C1 segment of cervical spinal cord (tissue), 14 donors: ENCODE results near the gene CNTF.

Source experiments
- DNase-seq, 14 donors: peaks; one replicate each; lab custom pipeline; 2025; lab: John Stamatoyannopoulos, UW

Gene CNTF

GRCh38 chr11:58641803-58642581 is 19.5 kb downstream of the CNTF start:
- DNase-seq: no peak

GRCh38 chr11:58645854-58646253 is 23.4 kb downstream of the CNTF start:
- DNase-seq: no peak

- no peak for DNase-seq
Measured at GRCh38 chr11:58647141-58647699, 24.8 kb downstream of the CNTF start.

DNA sequence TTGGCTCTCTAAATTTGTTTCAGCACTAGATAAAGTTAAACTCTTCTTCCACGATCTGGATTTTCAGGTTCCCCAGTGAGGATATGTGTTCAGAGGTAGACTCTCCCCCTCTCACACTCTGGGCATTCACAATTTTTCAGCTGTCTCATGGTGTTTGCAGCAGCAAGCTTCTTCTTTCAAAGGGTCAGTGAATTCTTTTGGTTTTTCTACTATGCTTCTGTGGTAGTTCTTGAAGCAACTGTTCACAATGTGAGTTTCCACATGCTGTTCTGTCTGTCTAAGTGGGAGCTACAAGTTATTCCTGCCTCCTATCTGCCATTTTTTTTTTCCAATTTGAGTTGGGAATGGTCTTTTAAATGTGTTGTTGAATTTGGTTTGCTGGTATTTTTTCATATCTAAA is 25.4 kb downstream of the CNTF start:
- DNase-seq: no peak

DNA sequence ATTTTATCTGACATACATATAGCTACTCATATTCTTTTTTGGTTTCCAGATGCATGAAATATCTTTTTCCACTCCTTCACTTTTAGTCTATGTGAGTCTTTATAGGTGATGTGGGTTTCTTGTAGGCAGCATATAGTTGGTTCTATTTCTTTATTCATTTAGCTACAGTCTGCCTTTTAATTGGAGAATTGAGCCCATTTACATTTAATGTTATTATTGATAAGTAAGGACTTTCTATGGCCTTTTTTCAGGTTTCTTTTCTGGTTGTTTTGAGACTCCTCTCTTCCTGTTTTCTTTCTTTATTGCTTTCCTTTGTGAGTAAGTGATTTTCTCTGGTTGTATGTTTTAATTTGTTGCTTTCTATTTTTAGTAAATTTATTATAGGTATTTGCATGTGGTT is 27.2 kb downstream of the CNTF start:
- DNase-seq: no peak

DNA sequence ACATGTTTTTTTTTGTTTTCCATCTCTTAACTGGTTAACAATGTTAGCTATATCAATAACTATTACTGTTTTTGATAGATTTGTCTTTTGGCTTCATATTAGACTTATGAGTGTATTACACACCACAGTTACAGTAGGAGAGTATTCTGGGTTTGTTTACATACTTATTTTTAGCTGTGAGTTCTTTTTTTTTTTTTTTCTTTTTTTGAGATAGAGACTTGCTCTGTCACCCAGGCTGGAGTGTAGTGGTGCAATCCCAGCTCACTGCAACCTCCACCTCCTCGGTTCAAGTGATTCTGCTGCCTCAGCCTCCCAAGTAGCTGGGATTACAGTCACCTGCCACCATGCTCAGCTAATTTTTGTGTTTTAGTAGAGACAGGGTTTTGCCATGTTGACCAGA is 28.0 kb downstream of the CNTF start:
- no peak for DNase-seq

DNA sequence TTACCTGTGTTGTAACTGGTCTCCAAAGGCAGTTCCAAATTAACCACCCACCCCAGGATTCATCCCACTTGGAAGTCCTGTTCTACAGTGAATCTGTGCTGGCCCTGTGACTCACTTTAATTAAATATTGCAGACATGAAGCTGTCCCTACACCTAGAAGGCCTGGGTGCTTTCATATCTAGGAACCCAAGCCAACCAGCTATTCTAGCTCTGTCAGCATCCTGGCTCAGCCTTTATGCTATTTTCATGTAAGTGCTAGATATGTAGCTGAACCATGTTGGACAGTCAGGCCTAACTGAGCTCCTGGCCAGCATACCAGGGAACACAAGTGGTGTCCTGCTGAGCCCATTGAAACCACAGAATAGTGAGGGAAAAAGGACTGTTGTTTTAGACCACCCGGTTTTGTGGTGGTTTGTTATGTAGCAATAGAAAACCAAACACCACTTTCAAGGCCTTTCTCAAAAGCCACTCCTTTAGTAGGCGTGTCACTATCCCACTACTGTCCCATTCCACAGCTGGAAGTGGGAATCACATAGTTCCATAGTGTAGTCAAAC is 30.3 kb downstream of the CNTF start:
- DNase-seq: no peak

DNA sequence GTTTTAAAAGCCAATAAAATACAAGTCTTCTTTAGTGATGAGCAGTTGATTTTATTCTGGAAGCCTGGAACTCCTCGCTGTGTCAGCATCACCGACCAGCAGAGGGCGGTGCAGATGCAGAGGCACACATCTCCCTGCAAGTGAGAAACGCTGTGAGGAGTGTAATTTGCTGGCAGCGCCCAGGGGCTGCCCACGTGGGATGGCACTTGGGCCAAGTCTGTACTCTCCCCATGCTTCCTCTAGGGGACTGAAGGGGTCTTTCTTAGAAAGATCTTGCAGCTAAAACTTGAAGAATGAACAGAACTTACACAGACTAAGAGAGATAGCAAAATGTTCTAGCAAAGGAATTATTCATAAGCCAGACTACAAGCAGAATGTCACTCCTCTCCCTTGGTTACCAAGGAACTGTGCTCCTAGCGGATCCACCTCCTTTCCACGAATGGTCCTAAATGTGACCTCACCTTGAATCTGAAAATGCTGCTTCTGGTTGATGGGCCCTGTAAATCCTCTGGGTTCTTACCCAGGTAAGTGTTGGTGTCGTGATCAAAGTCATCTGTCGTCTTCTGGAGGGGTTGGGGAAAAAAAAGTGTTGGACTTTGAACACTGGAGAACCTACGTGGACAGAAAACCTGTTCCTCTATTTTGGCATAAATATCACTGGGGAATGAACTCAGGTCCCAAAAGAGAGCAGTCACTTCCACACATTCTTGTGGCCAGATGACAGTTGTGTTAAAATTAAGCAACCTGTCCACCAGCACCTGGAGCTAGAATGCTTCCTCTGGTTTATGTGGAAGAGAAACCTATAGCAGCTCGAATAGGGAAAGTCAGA is 31.8 kb downstream of the CNTF start:
- peak in 12 of 14 donors; percentile 2 to 77 (median 46) for DNase-seq

DNA sequence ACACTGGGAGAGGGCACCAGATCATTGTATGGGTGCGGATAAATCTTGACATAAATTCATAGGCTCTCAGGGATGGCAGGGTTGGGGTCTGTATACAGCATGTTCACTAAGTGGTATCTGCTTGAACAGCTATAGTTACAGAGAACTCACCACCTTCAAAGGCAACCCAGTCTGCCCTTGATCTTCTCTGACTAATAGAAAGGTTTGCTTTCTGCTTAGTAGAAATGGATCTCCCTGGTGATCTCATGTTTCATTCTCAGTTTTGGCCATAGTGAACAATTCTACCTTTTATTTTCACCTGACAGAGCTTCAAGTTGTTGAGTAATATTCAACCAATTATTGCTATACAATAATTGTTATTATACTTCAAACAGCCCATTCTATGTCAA is 32.4 kb downstream of the CNTF start:
- DNase-seq: no peak

GRCh38 chr11:58656348-58656747 is 33.9 kb downstream of the CNTF start:
- DNase-seq: no peak

GRCh38 chr11:58658623-58659022 is 36.2 kb downstream of the CNTF start:
- DNase-seq: no peak

- DNase-seq: no peak
Measured at GRCh38 chr11:58659404-58659803, 36.9 kb downstream of the CNTF start.

DNA sequence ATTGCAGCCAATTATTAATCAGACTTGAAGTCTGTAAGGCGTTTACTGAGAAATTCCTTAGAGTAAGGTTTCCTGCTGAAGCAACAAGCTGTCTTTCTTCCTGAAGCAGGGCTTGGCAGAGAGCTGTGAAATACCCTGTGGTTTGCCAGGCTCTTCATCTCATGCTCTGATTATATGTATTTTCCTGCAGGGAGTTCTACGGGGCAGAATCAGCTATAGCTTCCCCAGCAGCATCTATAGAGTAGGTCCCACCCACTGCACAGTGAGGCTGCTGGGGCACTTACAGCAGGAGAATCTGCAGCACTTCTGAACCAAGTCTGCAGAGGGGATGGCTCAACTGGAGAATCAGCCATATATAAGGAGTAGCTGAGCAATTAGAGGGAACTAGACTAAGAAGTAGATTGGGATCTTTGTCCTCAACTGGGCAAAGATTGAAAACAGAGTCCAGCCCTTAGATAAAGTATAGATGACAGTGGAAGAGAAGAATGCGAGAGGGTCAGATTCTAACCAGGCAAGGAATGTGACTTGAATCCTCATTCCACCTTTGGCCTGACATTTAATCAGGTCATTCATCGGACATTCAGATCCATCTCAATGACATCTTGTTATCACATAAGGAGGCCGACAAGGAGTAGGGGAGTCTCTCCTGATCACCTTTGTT is 37.6 kb downstream of the CNTF start:
- no peak for DNase-seq

DNA sequence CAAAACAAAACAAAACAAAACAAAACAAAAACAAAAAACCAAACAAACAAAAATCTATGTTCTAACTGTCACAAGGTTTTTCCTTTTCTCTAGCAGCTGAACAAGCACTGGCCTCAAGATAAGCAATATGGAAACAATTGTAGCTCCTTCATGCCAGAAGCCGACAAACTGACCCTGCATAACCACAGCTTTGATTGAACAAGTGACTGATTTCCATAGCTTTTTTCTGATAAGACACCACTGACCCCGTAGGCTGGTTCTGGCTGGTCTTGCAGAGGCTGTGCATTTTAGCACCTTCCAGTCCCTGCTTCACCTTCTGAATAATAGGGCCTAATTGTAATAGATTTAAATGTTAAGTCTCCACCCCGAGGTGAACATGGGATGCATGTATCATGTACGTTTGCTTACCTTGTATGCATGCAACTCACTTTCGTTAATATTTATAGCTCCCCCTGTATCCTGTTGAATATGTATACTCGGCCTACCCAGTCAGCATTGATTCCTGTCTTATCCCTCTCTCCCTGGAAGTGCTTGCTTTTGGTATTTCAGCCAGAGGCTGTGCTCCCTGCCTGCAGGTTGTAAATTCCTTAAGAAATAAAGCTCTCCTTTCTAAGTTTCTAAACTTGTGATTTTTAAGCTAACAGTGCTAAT is 49.6 kb downstream of the CNTF start:
- DNase-seq: no peak

- DNase-seq: peak in 1 of 14 donors; percentile 2
Measured at GRCh38 chr11:58674609-58675008, 52.1 kb downstream of the CNTF start.
